Stimulated activated CD4-positive, alpha-beta T cell treated with anti-CD3 and anti-CD28 coated beads, TNF-alpha, amount 100 ng/mL, for 4 hours (primary cell): ENCODE measurements around the gene MYH7.
"Not testable (repeated sequence)": the region's sequence is repeated elsewhere in the genome, so short reads cannot be mapped to it uniquely, and the experiment has no call there.

ENCODE experiments used
- DNase-seq, 3 experiments: peaks; one replicate each; pipeline ENCODE4 v3.0.0-alpha.2; 2020; ENCODE audit warnings: low read depth in 3 of 3

Gene MYH7

GRCh38 chr14:23430723-23431085 lies 4.8 kb downstream of the MYH7 start:
- DNase-seq, result no peak

- DNase-seq, result no peak
Measured at GRCh38 chr14:23430016-23430722, 5.3 kb downstream of the MYH7 start.

GRCh38 chr14:23428686-23429495 lies 6.6 kb downstream of the MYH7 start:
- no peak for DNase-seq

GRCh38 chr14:23425798-23426197 lies 9.7 kb downstream of the MYH7 start:
- not testable (repeated sequence) for DNase-seq

- DNase-seq, result no peak
Measured at GRCh38 chr14:23425169-23425568, 10.3 kb downstream of the MYH7 start.

GRCh38 chr14:23423657-23424056 lies 11.8 kb downstream of the MYH7 start:
- DNase-seq, result no peak

- no peak for DNase-seq
Measured at GRCh38 chr14:23421594-23421993, 13.9 kb downstream of the MYH7 start.

GRCh38 chr14:23419646-23420045 lies 15.8 kb downstream of the MYH7 start:
- DNase-seq, result not testable (repeated sequence)

GRCh38 chr14:23418021-23418420 lies 17.4 kb downstream of the MYH7 start:
- no peak for DNase-seq

GRCh38 chr14:23417269-23417668 lies 18.2 kb downstream of the MYH7 start:
- DNase-seq, result not testable (repeated sequence)

GRCh38 chr14:23416801-23417200 lies 18.7 kb downstream of the MYH7 start:
- no peak for DNase-seq

GRCh38 chr14:23415821-23416778 lies 19.4 kb downstream of the MYH7 start:
- no peak for DNase-seq

GRCh38 chr14:23414906-23415820 lies 20.3 kb downstream of the MYH7 start:
- DNase-seq, result no peak

- no peak for DNase-seq
Measured at GRCh38 chr14:23414254-23414653, 21.2 kb downstream of the MYH7 start.

GRCh38 chr14:23413681-23414080 lies 21.8 kb downstream of the MYH7 start:
- DNase-seq, result no peak

GRCh38 chr14:23411563-23412525 lies 23.6 kb downstream of the MYH7 start:
- DNase-seq, result no peak

GRCh38 chr14:23409966-23410635 lies 25.4 kb downstream of the MYH7 start:
- DNase-seq, result no peak

- DNase-seq, result no peak
Measured at GRCh38 chr14:23409475-23409874, 26.0 kb downstream of the MYH7 start.

GRCh38 chr14:23408307-23408630 lies 27.2 kb downstream of the MYH7 start:
- DNase-seq, result no peak
